NCI-H345 treated with DMSO at 0.1 percent for 48 hours (cell line): ENCODE measurements around the gene CST7.
"Not testable (repeated sequence)": the region's sequence is repeated elsewhere in the genome, so short reads cannot be mapped to it uniquely, and the experiment has no call there.

Experiments used
- DNase-seq: peaks from one replicate; lab custom pipeline; 2025; ENCODE audit not compliant: unreplicated experiment; lab: John Stamatoyannopoulos, UW

CST7 gene

DNA sequence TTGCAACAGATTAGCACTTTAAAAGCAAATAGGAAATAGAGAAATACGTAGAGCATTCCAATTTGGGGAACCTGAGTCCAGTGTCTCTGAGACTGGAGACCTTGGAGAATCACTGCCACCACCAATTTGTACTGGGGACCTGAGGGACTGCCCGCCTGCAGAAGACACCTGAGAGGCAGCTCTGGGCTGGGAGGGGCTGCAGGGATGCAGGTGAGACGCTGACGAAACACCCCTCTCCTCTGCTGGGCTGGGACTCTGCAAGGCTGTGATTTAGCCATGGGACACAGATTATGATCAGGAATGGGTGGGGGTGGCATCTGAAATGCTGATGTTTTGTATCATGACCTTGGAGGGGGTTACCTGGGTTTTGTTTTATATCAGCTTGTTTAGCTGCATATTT, 50.5 kb downstream of the CST7 start:
- no peak for DNase-seq

- DNase-seq, result peak; percentile 34
Measured at GRCh38 chr20:25000268-25000801, 51.3 kb downstream of the CST7 start.

- not testable (repeated sequence) for DNase-seq
Measured at GRCh38 chr20:25001323-25001722, 52.3 kb downstream of the CST7 start.

GRCh38 chr20:25003002-25003401, 53.9 kb downstream of the CST7 start:
- no peak for DNase-seq

- no peak for DNase-seq
Measured at GRCh38 chr20:25005220-25005619, 56.2 kb downstream of the CST7 start.

DNA sequence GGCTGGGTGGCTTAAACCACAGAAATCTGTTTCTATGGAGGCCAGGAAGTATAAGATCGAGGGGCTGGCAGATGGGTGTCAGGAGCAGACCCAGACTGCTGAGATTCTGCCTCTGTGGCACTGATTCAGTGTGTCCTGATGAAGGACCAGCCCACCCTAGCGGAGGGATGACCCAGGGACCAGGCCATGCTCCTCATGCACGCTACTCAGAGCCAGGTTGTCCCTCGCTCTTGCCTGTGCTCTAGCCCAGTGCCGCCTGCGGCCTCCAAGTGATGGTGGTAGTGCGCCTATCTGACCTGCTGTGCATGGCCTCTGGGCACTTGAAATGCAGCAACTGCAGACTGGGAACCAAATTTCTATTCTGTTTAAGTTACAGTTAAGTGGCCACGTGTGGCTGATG, 56.6 kb downstream of the CST7 start:
- DNase-seq, result no peak

- DNase-seq, result no peak
Measured at GRCh38 chr20:25006431-25007167, 57.5 kb downstream of the CST7 start.

DNA sequence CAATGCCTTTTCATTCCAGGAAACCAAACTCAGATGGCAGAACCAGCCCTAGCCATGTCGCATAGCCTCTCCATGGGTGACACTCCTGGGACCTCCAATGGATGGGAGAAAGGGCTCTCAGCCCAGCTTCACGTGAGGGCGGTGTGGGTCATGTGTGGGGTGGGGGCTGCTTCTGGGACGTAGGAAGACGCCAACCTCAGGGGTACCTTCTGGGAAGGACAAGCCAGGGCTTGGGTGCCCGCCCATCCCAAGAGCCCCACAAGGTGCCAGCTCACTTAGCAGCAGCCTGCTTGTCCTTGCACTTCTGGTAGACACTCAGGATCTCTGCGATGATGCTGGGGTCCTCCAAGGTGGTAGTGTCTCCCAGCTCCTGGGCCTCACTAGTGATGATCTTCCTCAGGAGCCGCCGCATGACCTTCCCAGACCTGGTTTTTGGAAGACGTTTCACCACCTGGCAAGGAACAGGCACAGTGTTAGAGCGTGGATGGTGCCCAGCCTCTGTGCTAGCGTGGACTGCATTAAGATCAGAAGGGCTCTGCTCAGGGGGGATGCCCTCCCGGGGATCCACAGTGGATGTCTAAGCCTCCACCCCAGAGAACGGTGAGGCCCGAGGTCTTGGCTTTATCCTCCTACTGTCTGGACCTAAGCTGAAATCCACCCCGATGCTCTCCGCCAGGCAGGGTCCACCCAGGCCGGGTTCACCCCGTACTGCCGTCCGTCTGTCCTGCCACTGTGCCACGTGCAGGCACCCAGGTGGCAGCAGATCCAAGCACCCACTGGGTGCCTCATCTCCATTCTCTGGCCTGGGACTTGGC, 58.6 kb downstream of the CST7 start:
- DNase-seq, result no peak

DNA sequence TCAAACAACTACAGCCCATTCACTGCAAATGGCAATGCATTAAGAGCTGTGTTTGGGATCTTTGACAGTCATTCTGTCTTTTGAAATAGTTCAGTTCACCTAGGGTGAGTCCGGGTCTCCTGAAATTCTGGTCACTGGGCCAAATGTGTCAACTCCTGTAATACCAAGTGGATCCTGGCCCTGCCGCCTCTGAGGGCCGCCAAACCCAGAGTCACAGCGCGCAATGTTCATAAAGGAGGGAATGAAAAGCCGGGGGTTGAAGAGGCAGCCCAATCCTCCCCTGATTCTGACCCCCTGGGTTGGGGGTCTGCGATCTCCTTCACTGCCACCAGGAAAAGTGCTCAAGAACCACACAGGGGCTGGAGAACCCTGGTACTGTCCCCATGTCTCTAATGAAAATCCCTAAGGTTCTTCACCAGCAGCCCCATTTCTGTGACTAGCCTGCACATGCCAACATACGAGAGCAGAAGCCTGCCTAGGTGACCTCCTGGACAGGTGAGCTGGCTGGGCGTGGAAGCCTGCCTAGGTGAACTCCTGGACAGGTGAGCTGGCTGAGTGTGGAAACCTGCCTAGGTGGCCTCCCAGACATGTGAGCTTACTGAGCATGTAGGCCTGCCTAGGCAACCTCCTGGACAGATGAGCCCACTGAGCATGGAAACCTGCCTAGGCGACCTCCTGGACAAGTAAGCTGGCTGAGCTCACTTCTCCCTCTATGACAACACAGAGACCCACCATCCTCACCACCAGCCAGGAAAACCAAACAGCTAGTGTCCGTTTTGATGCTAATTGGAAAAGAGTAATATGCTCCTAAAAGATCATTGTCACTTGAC, 59.5 kb downstream of the CST7 start:
- no peak for DNase-seq
